HPDE6-E6E7 (cell line): ENCODE data around the gene ALDH2.
"Not testable (repeated sequence)": the region's sequence is repeated elsewhere in the genome, so short reads cannot be mapped to it uniquely, and the experiment has no call there.

Source experiments
- DNase-seq: peaks from one replicate; pipeline ENCODE4 v3.0.0; 2011; ENCODE audit warnings: missing footprints; ENCODE audit errors: extremely low spot score

ALDH2 gene

DNA sequence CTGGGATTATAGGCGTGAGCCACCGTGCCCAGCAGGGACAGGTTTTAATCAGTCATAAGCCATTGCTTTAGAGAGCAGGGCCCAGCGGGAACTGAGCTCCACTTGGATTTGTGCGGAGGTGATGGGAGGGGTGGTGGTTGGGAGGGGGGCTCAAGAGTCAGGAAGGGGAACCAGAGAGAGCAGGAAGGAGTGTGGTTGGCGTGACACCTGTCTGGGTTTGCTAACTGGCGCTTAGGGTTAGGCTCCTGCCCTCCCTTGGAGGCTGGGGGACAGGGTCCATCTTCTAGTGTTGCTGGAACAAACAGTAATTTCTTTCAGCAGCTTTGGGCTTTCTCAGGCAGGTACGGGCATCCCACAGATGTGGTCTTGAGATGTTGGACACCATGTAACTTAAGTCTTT, 7.5 kb upstream of the ALDH2 start:
- DNase-seq: no peak

DNA sequence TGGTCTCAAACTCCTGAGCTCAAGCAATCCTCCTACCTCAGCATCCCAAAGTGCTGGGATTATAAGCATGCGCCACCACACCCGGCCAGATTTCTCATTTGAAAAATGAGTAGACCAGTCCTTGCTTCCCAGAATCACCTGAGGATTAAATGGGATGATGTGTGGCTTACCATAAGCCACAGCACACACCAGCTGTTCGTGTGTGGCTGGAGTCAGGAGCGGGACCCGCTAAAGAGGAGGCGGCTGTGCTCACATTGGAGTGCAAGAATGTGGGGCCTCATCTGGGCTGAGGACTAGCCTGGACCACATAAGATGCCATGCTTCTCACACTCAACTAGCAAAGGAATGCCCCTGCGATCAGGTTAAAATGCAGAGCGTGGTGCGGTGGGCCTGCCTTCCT, 6.7 kb upstream of the ALDH2 start:
- DNase-seq: no peak

DNA sequence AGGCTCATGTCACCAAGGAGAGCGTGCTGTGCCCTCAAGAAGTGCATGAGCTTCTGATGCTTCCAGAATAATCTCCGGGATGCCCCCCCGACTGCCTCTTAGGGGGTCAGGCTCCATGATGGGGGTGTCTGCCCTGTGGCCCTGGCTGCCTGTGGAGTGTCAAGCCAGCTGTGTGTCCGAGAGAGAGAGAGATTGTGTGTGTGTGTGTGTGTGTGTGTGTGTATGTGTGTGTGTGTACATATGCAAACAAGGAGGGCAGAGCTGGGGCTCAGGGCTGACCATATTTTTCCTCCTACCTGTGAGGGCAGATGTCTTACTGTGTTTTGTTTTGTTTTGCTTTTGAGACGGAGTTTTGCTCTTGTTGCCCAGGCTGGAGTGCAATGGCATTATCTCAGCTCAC, 5.6 kb upstream of the ALDH2 start:
- DNase-seq: no peak

DNA sequence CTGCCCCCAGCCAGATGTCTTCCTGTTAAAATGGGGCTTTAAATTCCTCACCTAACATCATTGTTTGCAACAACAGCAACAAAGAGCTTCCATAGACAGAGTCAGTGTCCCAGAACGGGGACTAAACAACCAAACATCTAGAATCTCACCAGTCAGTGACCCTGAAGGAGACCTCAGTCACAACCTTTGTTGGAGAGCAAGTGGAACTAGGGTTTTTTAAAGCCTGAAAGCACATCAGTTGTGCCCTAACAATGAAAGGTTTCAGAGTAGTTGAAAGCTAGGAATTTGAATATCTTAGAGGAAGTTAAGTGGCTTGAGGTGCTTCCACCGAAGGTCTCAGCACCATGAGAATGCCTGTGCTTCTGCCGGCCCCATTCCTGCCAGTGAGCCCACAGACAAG, 5.0 kb upstream of the ALDH2 start:
- no peak for DNase-seq

DNA sequence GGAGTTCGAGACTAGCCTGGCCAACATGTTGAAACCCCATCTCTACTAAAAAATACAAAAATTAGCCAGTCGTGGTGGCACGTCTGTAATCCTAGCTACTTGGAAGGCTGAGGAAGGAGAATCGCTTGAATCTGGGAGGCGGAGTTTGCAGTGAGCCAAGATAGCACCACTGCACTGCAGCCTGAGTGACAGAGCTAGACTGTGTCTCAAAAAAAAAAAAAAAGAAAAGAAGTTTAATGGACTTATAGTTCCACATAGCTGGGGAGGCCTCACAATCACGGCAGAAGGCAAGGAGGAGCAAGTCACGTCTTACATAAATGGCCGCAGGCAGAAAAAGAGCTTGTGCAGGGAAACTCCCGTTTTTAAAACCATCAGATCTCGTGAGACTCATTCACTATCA, 3.2 kb upstream of the ALDH2 start:
- DNase-seq: not testable (repeated sequence)

DNA sequence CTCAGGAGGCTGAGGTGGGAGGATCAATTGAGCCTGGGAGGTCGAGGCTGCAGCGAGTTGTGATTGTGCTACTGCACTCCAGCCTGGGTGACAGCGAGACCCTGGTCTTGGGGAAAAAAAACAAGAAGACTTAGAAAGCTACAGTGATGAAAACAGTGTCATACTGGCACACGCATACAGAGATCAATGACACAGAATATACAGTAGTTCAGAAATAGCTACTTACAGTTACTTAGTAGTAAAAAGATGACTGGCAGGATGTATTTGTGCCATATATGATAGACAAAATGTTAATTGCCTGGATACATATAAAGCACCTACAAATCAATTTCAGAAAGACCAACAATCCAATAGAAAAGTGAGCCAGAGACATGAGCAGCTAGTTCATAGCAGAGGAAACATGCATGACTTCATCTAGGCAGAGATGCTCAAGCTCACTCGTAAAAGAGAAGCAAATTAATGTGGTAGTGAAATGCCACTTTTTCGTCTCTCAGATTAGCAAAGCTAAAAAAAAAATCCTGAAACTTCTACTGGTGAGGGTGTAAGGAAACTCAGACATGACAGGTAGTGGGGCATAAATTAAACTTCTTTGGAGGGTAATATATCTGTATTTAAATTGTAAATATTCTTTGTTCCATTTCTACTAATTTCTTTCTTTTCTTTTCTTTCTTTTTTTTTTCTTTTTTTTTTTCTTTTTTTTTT, 2.5 kb upstream of the ALDH2 start:
- DNase-seq: no peak

DNA sequence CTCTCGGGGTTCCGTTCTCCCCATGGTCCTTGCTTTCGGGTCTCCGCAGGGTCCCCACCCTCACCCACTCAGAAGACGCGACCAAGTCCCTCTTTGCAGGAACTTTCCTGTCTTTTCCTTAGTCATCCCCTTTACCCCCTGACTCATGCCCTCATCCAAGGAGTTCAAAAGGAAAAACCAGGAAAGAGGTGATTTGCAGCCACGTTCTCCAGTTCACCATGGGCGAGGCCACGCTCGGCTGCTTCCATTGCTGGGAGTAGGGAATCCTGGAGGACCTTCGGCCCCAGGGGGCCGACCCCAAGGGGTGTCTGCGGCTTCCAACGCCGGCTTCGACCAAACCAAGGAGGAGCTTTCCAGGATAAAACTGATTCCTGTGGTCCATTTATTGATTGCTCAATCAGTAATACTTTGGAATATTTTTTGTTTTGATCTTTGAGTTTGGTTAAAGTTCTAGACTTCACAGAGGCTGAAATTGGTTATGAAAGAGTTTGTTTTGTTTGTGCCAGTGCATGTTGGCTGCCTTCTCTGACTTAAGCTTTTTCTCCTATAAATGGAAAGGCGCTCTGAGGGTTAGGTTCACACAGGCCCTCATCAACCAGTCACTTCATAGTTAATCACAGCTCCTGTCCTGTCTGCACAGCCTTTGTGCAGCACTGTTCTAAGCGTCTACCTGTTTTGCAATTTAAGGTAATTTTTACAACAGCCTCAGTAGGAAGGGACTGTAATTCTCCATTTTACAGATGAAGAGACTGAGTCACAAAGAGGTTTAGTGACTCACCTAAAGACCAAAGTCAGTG, 827 bp downstream of the ALDH2 start:
- DNase-seq: no peak

DNA sequence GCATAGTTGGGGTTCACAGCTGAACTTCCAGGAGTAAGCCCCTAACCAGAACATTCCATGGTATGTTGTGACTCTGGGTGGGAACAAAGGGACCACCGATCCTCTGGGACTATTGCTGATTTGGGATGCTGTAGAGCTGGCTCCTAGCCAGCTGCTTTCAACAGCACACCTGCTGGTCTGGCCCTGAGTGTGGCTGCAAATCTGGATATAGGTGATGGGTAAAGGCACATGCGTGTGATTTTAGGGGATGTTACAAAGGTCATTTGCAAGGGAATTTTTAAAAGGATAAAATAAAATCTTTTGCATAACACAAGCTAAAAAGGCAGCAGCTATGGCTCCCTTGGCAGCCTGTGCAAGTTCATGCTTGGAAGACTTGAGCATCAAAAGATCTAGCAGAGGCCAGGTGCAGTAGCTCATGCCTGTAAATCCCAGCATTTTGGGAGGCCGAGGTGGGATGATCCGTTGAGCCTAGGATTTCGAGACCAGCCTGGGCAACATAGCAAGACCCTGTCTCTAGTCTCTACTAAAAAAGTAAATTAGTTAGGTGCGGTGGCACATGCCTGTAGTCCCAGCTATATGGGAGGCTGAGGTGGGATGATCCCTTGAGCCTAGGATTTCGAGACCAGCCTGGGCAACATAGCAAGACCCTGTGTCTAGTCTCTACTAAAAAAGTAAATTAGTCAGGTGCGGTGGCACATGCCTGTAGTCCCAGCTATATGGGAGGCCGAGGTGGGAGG, 1.6 kb downstream of the ALDH2 start:
- DNase-seq: no peak

DNA sequence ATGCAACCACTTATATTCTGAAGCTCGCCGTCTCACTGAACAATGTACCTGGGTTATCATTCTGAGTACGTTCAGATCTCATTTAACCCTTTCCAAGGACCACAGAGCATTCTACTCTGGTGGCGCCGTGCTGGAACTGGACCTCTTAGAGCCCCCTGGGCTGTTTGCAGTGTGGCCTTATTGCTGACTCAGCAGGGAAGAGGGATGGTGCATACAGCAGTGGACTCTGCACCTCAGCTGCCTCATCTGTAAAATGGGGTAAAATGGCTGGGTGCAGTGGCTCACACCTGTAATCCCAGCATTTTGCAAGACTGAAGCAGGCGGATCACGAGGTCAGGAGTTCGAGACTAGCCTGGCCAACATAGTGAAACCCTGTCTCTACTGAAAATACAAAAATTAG, 2.9 kb downstream of the ALDH2 start:
- DNase-seq: no peak

DNA sequence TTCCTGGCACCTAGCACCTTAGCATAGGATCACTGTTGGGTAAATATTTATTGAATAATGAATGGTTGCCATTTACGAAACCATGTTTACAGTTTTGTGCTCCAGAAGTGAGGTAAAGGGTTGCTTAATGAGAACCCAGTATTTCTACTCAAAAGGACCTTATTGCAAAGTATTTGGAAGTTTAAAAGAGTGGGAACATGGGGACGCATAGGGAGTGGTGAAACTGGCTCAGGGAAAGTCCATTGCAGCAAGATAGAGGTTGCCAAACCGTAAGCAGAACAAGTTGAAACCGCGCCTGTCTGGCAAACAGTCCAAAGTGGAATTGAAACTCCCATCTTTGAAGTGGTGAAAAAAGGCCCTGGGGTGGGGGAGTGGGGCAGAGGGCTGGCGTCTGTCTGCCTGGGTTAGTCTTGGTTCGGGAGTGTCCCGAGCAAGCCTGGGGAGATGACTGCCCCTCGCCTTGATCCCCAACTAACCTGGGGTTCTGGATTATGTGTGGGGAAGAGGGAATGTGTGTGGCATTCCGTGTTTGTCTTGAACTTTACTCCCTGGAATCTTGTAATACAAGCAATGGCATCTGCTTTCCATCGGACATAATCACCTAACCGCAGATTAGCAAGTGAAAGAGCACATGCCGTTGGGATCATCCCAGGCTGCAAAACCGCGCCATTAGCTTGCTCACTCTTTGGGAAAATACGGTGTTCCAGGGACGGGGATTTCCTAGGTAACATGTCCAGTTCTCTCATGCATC, 7.2 kb downstream of the ALDH2 start:
- DNase-seq: peak; percentile 47

DNA sequence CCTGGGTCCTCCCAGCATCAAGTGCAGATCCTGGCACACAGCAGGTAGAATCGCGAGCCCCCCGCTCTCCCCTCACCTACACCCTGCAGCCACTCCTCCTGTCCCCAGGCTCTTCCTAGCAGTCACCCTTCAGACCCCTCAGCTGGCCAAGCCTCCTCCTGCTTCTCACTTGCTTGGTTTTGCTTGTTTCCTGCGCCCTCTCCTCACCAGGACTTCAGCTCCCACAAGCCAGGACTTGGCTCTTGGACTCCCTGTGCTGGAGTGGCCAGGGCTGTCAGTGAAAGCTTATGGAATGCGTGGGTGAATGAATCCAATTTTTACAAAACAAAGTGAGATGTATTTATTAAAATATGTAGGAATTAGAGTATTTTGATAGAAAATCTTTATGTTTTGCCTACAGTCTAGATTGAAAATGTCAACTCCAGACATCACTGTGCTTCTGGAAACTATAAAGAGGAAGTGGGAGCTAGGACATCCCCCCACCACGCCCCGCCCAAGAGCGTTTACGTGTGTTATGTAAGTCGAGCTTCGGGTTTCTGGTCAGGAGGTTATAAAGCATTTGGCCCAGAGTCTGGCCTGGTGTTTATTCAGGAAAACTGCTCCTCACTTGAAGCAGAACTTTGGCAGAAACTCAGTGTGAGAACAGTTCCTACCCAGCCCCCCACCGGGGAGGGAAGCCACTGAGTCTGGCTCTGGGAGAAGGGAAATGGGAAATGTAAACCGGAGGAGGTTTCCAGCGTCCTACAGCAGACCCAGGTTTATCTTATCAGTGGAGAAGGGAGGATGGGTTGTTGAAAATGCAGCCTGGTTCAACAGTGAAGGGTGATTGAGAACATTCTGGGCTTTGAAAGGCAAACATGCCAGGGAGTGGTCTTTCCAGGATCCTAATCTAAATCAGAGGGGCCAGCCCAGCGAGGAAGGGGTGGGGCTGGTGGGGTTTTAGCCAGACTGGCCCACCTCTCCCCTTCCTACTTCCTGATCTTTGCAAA, 8.8 kb downstream of the ALDH2 start:
- no peak for DNase-seq

DNA sequence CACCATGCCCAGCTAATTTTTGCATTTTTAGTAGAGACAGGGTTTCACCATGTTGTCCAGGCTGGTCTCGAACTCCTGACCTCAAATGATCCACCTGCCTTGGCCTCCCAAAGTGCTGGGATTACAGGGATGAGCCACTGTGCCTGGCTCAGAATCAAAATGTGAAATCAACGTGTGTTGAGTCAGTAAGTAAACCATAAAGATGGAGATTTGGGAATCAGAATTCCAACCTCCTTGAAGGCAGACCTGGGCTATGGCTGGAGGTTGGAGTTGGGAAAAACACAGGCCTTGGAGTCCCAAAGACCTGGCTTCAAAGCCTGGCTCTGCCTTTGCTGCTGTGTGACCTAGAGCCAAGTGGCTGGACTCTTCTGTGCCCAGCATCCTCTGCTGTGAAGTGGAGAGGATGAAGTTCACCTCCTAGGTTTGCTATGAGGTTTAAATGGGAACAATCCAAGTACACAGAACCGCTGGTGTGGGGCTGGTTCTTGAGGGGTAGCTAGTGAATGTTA, 10.2 kb downstream of the ALDH2 start:
- no peak for DNase-seq

DNA sequence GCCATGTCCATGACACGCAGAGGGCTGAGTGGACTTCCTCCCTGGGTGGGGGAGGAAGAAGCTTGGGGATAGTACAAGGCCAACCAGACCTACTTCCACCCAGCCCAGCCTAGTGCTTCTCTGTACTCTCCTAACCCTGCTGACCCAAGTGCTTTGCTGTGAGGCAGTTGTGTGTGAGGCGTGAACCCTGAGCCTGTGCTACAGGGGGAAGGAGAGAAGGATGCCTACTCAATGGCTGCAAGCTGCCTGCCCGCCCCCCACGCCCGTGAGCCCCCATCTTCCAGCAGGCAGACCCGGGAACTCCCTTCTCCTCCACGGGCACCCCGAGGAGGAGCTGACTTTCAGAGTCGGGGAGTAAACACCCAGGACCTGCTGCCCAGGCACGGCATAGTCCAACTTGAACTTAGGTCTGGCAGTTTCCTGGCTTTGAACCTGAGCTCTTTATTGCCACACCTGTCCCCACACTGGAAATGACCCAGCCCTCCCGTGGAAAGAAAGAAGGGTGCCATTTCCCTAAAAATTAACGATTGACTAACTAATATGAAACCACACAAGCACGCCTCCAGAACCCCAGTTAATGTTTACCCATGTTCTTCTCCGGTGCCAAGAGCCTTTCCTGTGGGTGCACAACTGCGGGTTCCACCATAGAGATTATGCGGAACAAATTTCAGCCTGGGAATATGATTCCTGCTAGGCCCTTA, 10.8 kb downstream of the ALDH2 start:
- no peak for DNase-seq

DNA sequence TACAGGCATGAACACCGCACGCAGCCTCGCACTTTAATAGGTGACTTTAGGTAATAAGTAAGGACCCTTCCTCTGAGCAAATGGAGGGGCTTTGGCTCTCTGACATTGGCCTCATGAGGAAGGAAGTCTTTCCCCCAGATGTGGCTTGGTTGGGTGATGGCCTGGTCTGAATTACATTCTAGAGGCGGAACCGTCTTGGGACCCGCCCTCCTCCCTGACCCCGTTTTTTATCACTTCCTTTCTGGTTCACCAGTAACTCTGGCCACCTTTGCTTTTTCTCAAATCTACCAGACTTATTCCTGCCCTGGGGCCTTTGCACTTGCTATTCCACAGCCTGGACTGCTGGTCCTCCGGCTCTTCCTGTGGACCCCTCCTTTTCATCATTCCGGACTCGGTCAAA, 13.4 kb downstream of the ALDH2 start:
- DNase-seq: no peak

DNA sequence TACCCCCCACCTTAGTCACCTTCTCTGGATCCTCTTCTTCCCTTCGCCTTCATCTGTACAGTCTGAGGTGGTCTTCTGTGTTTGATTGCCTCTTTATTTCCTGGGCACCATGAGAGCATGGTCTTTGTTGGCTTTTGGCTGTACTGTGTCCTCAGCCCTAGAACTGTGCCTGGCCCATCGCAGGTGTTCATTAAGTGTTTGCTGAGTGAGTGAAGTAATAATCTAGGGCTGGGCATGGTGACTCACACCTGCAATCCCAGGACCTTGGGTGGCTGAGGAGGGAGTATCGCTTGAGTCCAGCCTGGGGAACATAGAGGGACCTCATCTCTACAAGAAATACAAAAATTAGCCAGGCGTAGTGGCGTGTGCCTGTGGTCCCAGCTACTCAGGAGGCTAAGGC, 13.9 kb downstream of the ALDH2 start:
- no peak for DNase-seq

DNA sequence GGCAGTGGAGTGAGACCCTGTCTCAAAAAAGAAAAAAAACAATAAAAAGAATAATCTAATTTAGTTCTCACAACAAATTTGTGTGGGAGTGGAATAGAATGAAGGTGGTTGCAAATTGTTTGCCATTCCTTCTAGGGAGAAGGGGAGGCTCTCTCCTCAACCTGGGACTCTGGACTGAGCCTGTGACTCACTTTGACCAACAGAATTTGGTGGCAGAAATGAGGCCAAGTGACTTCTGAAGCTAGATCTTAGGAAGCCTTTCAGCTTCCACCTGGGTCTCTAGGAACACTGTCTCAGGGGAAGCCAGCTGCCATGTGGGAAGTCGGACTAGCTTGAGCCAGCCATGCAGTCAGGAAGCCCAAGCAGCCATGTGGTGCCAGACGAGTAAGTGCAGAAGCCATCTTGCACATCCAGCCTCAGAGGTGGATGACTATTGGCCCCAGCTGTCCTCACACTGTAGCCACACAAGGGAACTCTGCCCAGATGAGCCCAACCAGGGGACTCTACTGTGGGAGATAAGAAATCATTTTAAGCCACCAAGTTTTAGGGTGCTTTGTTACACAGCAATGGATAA, 14.4 kb downstream of the ALDH2 start:
- no peak for DNase-seq

DNA sequence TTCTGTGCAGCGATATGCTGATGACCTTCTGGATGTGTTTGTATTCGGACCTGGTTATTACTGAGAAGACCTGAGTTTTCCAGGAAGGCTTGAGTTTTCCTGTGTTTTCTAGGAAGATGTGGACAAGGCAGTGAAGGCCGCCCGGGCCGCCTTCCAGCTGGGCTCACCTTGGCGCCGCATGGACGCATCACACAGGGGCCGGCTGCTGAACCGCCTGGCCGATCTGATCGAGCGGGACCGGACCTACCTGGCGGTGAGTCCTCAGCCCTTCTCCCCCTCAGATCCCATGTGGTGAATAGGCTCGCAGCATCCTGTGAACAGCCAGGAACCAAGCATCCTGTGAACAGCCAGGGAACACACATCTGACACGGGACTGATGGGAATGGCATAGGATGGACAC, 16.3 kb downstream of the ALDH2 start:
- no peak for DNase-seq

DNA sequence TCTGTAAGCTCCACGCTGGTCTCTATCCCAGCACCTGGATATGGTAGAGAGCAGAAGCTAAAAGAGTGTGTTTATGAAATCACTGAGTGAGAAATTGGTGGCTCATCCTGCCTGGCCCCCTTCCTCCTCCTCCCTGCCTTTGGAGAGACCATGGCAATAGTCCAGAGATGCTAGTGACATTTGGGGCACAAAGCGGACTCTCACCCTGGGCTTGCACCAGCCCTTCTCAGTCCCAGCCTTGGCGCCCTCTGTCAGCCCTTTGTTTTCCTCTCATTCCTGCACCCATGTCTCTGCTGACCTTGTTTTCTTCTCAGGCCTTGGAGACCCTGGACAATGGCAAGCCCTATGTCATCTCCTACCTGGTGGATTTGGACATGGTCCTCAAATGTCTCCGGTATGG, 18.2 kb downstream of the ALDH2 start:
- DNase-seq: no peak

DNA sequence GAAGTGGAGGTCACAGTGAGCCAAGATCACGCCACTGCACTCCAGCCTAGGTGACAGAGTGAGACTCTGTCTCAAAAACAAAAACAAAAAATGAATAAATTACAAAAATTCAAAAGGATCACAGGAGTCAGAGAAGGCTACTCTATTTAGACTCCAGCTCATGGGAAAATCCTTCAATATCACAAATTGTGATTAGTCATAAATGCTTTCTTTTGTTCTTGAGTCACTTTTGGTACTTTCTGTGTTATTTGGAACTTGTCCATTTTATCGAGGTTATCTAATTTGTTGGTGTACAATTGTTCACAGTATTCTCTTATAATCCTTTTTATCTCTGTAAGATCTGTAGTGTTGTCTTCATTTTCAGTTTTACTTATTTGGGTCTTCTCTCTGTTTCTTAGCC, 18.9 kb downstream of the ALDH2 start:
- DNase-seq: no peak

DNA sequence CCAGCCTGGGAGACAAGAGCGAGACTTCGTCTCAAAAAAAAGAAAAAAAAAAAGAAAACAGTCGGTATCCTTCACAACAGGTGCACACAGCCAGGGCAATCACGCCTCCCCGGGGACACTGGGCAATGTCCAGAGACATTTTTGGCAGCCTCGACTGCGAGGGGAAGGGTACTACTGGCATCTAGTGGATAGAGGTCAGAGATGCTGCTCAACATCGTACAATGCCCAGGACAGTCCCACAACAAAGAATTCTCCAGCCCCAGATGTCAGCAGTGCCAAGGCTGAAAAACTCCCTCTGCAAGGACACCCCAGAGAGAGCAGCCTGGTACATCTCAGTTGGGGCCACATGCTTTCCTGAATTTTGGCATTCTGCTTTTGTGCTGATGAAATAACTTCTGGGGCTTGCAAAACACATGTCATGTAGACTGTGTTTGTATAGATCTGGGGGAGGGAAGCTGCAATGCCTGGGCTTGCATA, 21.5 kb downstream of the ALDH2 start:
- no peak for DNase-seq
